Heart right ventricle (tissue), 16 donors: Measurements from ENCODE around the gene ZNF182. TPM values are rescaled to one million over a fixed set of nuclear protein-coding genes. Genes with fewer than 3 reads are reported as not detected.
"Not testable (repeated sequence)": the region's sequence is repeated elsewhere in the genome, so short reads cannot be mapped to it uniquely, and the experiment has no call there.

Experiments
- ATAC-seq, 8 donors: fragments of 200-7000 bp; cut with Tn5 transposase; one replicate each; pipeline ENCODE4 v1.9.1; 2020; ENCODE audit warnings: mild to moderate bottlenecking in 8 of 8, moderate library complexity in 8 of 8, moderate number of reproducible peaks in 1 of 8
- DNase-seq, 2 donors: peaks; one replicate each; pipeline ENCODE4 v3.0.0-alpha.2; 2020
- H3K27ac ChIP-seq, 10 donors: fragments of 200-600 bp; sonication (generic) in 2 of 10; one replicate each; pipeline versions ENCODE4 v1.5.0 to v1.8.0; 2020 to 2022; ENCODE audit warnings: mild to moderate bottlenecking in 3 of 10
- H3K27me3 ChIP-seq, 7 donors: fragments of 200-600 bp; one replicate each; pipeline ENCODE4 v1.8.0; 2021 to 2022; ENCODE audit warnings: mild to moderate bottlenecking in 2 of 7
- H3K36me3 ChIP-seq, 9 donors: fragments of 200-600 bp; sonication (generic) in 1 of 9; one replicate each; pipeline versions ENCODE4 v1.5.0 to v1.8.0; 2020 to 2022; ENCODE audit warnings: mild to moderate bottlenecking in 2 of 9
- H3K4me1 ChIP-seq, 9 donors: fragments of 200-600 bp; sonication (generic) in 1 of 9; one replicate each; pipeline versions ENCODE4 v1.5.0 to v1.8.0; 2020 to 2022; ENCODE audit warnings: mild to moderate bottlenecking in 4 of 9
- H3K4me3 ChIP-seq, 10 donors: fragments of 200-600 bp; sonication (generic) in 2 of 10; one replicate each; pipeline versions ENCODE4 v1.5.0 to v1.8.0; 2020 to 2022; ENCODE audit warnings: mild to moderate bottlenecking in 7 of 10, moderate library complexity in 2 of 10
- H3K9me3 ChIP-seq, 11 donors: fragments of 200-600 bp in 10 of 11; sonication (generic) in 2 of 11; one replicate each; pipeline versions ENCODE4 v1.5.0 to v1.8.0; 2013 to 2022; ENCODE audit warnings: mild to moderate bottlenecking in 2 of 11, control low read depth in 1 of 11, moderate library complexity in 1 of 11
- CTCF ChIP-seq, 9 donors: fragments of 200-600 bp; sonication (generic) in 2 of 9; IDR thresholded peaks; one replicate each; pipeline versions ENCODE4 v1.5.0 to v1.8.0; 2021 to 2022; ENCODE audit warnings: antibody characterized with exemption in 9 of 9, mild to moderate bottlenecking in 5 of 9, moderate library complexity in 1 of 9
- WGBS, 2 donors: extraction: QIAGEN DNeasy Blood & Tissue Kit; methylation state at CpG; one replicate each; pipeline ENCODE4 v1.1.7; 2013; ENCODE audit warnings: inconsistent platforms in 1 of 2; 5-methylcytosine and 5-hydroxymethylcytosine counted together
- intact Hi-C, 10 donors: fragments of 100-400 bp; cut with DNase I; formaldehyde crosslinking; loops; one replicate each; pipeline versions ENCODE4 v1.11.1 to v1.14.2; 2022
- polyA plus RNA-seq, 2 donors: library from polyadenylated mRNA; stranded (reverse); fragments of 200-250 nt; gene quantifications; one replicate each; pipeline ENCODE4 v1.2.3, GENCODE V29; 2013
- total RNA-seq, 10 donors: library from RNA; stranded (reverse); fragmentation: NEBNext Ultra II Directional in 3 of 10; extraction: Animal tissue kit (Norgen Biotek cat#: 25700) in 3 of 10; gene quantifications; one replicate each; pipeline versions ENCODE4 v1.2.1 to v1.2.4, GENCODE V29; 2021 to 2023
- donor health status: Arrhythmogenic right ventricular cardiomyopathy.
- donor health status: ischemic (EF 13 %, LVEDD 7.1; RV severe dilation, severe dysfunction).
- donor health status: healthy with polysubstance abuse.
- donor health status: DM: no; HTN: yes; CAD: no.
- donor health status: DM: no; HTN: no; CAD: no.
- donor health status: ischemic (EF 25% LVEDD 6.9; RV normal size, moderate dysfunction).
- donor health status: ischemic (EF 25% LVEDD 5.7; RV mildly dilated, moderate dysfunction).
- donor health status: healthy.
- donor health status: DM: yes; HTN: yes; CAD: no.
- donor health status: Ischemic cardiomyopathy.
- donor health status: ischemic (EF 35%, LVEDD 5.7; RV mildly dilated, moderate dysfunction).
- donor health status: nonischemic (EF 11% LVEDD 7.7; RV severe dilation, severe dysfunction).
- donor health status: DM: yes; HTN: yes; CAD: no.
- donor health status: PGD.
- donor health status: ischemic (EF 29% LVEDD 5.4; RV normal size, mild dysfunction).
- donor health status: nonischemic (EF 23%, LVEDD 6.1; RV moderate dilation, normal function).

ZNF182 gene
- total and polyA plus RNA-seq, 12 donors = 1.6 to 4.3 (median 3.1) TPM

- no peaks in the 10 kb centered on the region for H3K27me3 ChIP-seq
Measured at GRCh38 chrX:47956016-47956415, 47.8 kb downstream of the ZNF182 start.

GRCh38 chrX:47955295-47955694 is 48.5 kb downstream of the ZNF182 start:
- ATAC-seq, intact Hi-C loops: not testable (repeated sequence)

More at GRCh38 chrX:47956016-47956415, 47.8 kb downstream of the ZNF182 start:
- no peaks in the 10 kb centered on the region for H3K36me3 ChIP-seq
- peaks cover 0 to 17% (median 4%) of the 10 kb centered on the region in 11 donors for H3K9me3 ChIP-seq
- intact Hi-C loops = no loop called here
- 86 to 92% methylated on average over 11 to 13 of the region's 13 CpGs for WGBS, 2 donors
- ATAC-seq (no peak), DNase-seq (no peak)
- H3K4me3 ChIP-seq = no peak overlapping the region
- H3K27ac ChIP-seq = no peak overlapping the region
- no peak for TF ChIP-seq CTCF (IDR thresholded peaks at IDR 0.05)
- no peaks in the 10 kb centered on the region for H3K4me1 ChIP-seq

GRCh38 chrX:47941423-47941822 is 62.4 kb downstream of the ZNF182 start:
- intact Hi-C loops = no loop called here
- peaks cover 0 to 15% (median 0%) of the 10 kb centered on the region in 11 donors for H3K9me3 ChIP-seq

More at GRCh38 chrX:47955295-47955694, 48.5 kb downstream of the ZNF182 start:
- H3K4me3 ChIP-seq, DNase-seq, H3K36me3 ChIP-seq, H3K27me3 ChIP-seq, H3K4me1 ChIP-seq, H3K27ac ChIP-seq: not testable (repeated sequence)
- WGBS, 2 donors = 79 to 94% methylated on average over 7 of the region's 7 CpGs
- H3K9me3 ChIP-seq = peaks cover 0 to 24% (median 5%) of the 10 kb centered on the region in 11 donors

GRCh38 chrX:47940448-47940847 is 63.3 kb downstream of the ZNF182 start:
- TF ChIP-seq CTCF (IDR thresholded peaks at IDR 0.05) = no peak
- Histone ChIP-seq H3K9me3 (peaks cover 0 to 12% (median 0%) of the 10 kb centered on the region in 11 donors), H3K4me1 (no peaks in the 10 kb centered on the region), H3K36me3 (no peaks in the 10 kb centered on the region), H3K27ac (no peak overlapping the region), H3K4me3 (no peak overlapping the region), H3K27me3 (no peaks in the 10 kb centered on the region)
- intact Hi-C loops = no loop called here
- ATAC-seq (no peak), DNase-seq (no peak)
- WGBS, 2 donors = 96 to 98% methylated on average over 4 of the region's 4 CpGs

More at GRCh38 chrX:47941423-47941822, 62.4 kb downstream of the ZNF182 start:
- H3K27ac ChIP-seq = no peak overlapping the region
- no peaks in the 10 kb centered on the region for H3K27me3 ChIP-seq
- WGBS, 2 donors = 80 to 82% methylated on average over 4 of the region's 4 CpGs
- H3K36me3 ChIP-seq = no peaks in the 10 kb centered on the region
- no peak overlapping the region for H3K4me3 ChIP-seq
- no peaks in the 10 kb centered on the region for H3K4me1 ChIP-seq
- TF ChIP-seq CTCF (IDR thresholded peaks at IDR 0.05) = no peak
- no peak for DNase-seq
- no peak for ATAC-seq

GRCh38 chrX:47936940-47937317 is 66.9 kb downstream of the ZNF182 start:
- TF ChIP-seq CTCF (IDR thresholded peaks at IDR 0.05) = no peak
- Histone ChIP-seq H3K9me3 (peaks cover 0 to 12% (median 0%) of the 10 kb centered on the region in 11 donors), H3K27ac (no peak overlapping the region), H3K27me3 (no peaks in the 10 kb centered on the region), H3K4me1 (no peaks in the 10 kb centered on the region), H3K4me3 (peak overlapping the region in 4 of 10 donors; percentile 17 to 30 (median 24)), H3K36me3 (no peaks in the 10 kb centered on the region)
- intact Hi-C loops = no loop called here
- 76 to 81% methylated on average over 3 of the region's 3 CpGs for WGBS, 2 donors
- ATAC-seq = no peak
- no peak for DNase-seq
